Activated naive CD8-positive, alpha-beta T cell treated with anti-CD3 and anti-CD28 coated beads, Interleukin-2, amount 50 U/mL, for 24 hours (primary cell): ENCODE measurements around the gene CPPED1.

Experiments
- ATAC-seq: fragments of 150-1000 bp; cut with Tn5 transposase; one replicate; pipeline ENCODE4 v1.10.0; 2021
- DNase-seq: peaks from one replicate; pipeline ENCODE4 v3.0.0; 2021
- H3K27ac Mint-ChIP-seq: one replicate; pipeline ENCODE4 v1.8.0; 2021; ENCODE audit warnings: mild to moderate bottlenecking, mixed read lengths
- H3K27me3 Mint-ChIP-seq: one replicate; pipeline ENCODE4 v1.8.0; 2021; ENCODE audit warnings: mixed read lengths
- H3K36me3 Mint-ChIP-seq: one replicate; pipeline ENCODE4 v1.8.0; 2021; ENCODE audit warnings: low read depth, mixed read lengths
- H3K4me1 Mint-ChIP-seq: one replicate; pipeline ENCODE4 v1.8.0; 2021; ENCODE audit warnings: mixed read lengths
- H3K4me3 Mint-ChIP-seq: one replicate; pipeline ENCODE4 v1.8.0; 2021; ENCODE audit warnings: mild to moderate bottlenecking, moderate library complexity, mixed read lengths
- H3K9me3 Mint-ChIP-seq: one replicate; pipeline ENCODE4 v1.8.0; 2021; ENCODE audit warnings: mixed read lengths

The CPPED1 gene

GRCh38 chr16:12709807-12710206, 93.9 kb downstream of the CPPED1 start:
- H3K27me3 Mint-ChIP-seq, result no peaks in the 10 kb centered on the region
- peaks cover 22% of the 10 kb centered on the region for H3K9me3 Mint-ChIP-seq
- no peak overlapping the region for H3K27ac Mint-ChIP-seq
- no peak for ATAC-seq
- H3K4me1 Mint-ChIP-seq, result no peaks in the 10 kb centered on the region
- H3K4me3 Mint-ChIP-seq, result no peak overlapping the region
- H3K36me3 Mint-ChIP-seq, result peaks cover under 1% of the 10 kb centered on the region
- DNase-seq, result no peak

GRCh38 chr16:12708266-12708665, 95.4 kb downstream of the CPPED1 start:
- H3K4me3 Mint-ChIP-seq, result no peak overlapping the region
- no peak overlapping the region for H3K27ac Mint-ChIP-seq
- H3K9me3 Mint-ChIP-seq, result peaks cover 14% of the 10 kb centered on the region
- ATAC-seq, result no peak
- DNase-seq, result no peak
- no peaks in the 10 kb centered on the region for H3K36me3 Mint-ChIP-seq
- no peaks in the 10 kb centered on the region for H3K4me1 Mint-ChIP-seq
- H3K27me3 Mint-ChIP-seq, result no peaks in the 10 kb centered on the region

GRCh38 chr16:12706628-12707027, 97.1 kb downstream of the CPPED1 start:
- ATAC-seq, result no peak
- Mint-ChIP-seq H3K9me3 (peaks cover 14% of the 10 kb centered on the region), H3K4me1 (no peaks in the 10 kb centered on the region), H3K36me3 (no peaks in the 10 kb centered on the region), H3K4me3 (no peak overlapping the region), H3K27ac (no peak overlapping the region), H3K27me3 (no peaks in the 10 kb centered on the region)
- DNase-seq, result no peak

GRCh38 chr16:12704492-12705111, 99.1 kb downstream of the CPPED1 start:
- H3K9me3 Mint-ChIP-seq, result no peaks in the 10 kb centered on the region
- H3K36me3 Mint-ChIP-seq, result no peaks in the 10 kb centered on the region
- DNase-seq (no peak), ATAC-seq (no peak)
- no peaks in the 10 kb centered on the region for H3K27me3 Mint-ChIP-seq
- no peaks in the 10 kb centered on the region for H3K4me1 Mint-ChIP-seq
- H3K27ac Mint-ChIP-seq, result no peak overlapping the region
- no peak overlapping the region for H3K4me3 Mint-ChIP-seq

GRCh38 chr16:12703935-12704334, 99.8 kb downstream of the CPPED1 start:
- H3K27ac Mint-ChIP-seq, result no peak overlapping the region
- no peaks in the 10 kb centered on the region for H3K27me3 Mint-ChIP-seq
- DNase-seq (no peak), ATAC-seq (no peak)
- peaks cover 5% of the 10 kb centered on the region for H3K4me1 Mint-ChIP-seq
- H3K36me3 Mint-ChIP-seq, result no peaks in the 10 kb centered on the region
- H3K9me3 Mint-ChIP-seq, result no peaks in the 10 kb centered on the region
- no peak overlapping the region for H3K4me3 Mint-ChIP-seq

GRCh38 chr16:12700161-12700560, 103.5 kb downstream of the CPPED1 start:
- ATAC-seq (no peak), DNase-seq (no peak)
- Mint-ChIP-seq H3K4me1 (peaks cover 9% of the 10 kb centered on the region), H3K36me3 (peaks cover 4% of the 10 kb centered on the region), H3K9me3 (no peaks in the 10 kb centered on the region), H3K4me3 (no peak overlapping the region), H3K27ac (no peak overlapping the region), H3K27me3 (no peaks in the 10 kb centered on the region)

GRCh38 chr16:12699161-12699560, 104.5 kb downstream of the CPPED1 start:
- peaks cover 9% of the 10 kb centered on the region for H3K4me1 Mint-ChIP-seq
- no peaks in the 10 kb centered on the region for H3K27me3 Mint-ChIP-seq
- ATAC-seq, result no peak
- peaks cover 4% of the 10 kb centered on the region for H3K36me3 Mint-ChIP-seq
- H3K9me3 Mint-ChIP-seq, result no peaks in the 10 kb centered on the region
- no peak for DNase-seq
- H3K27ac Mint-ChIP-seq, result no peak overlapping the region
- no peak overlapping the region for H3K4me3 Mint-ChIP-seq

- Mint-ChIP-seq H3K4me3 (no peak overlapping the region), H3K4me1 (peaks cover 9% of the 10 kb centered on the region), H3K36me3 (peaks cover 4% of the 10 kb centered on the region), H3K27me3 (no peaks in the 10 kb centered on the region), H3K27ac (no peak overlapping the region), H3K9me3 (no peaks in the 10 kb centered on the region)
- no peak for ATAC-seq
- no peak for DNase-seq
These were observed 106.2 kb downstream of the CPPED1 start for GRCh38 chr16:12697437-12697836.

- H3K27ac Mint-ChIP-seq, result no peak overlapping the region
These were observed 108.2 kb downstream of the CPPED1 start for GRCh38 chr16:12695454-12695853.

GRCh38 chr16:12690024-12690423, 113.7 kb downstream of the CPPED1 start:
- Mint-ChIP-seq H3K4me1 (peaks cover 10% of the 10 kb centered on the region), H3K36me3 (no peaks in the 10 kb centered on the region), H3K4me3 (no peak overlapping the region), H3K27ac (no peak overlapping the region), H3K9me3 (no peaks in the 10 kb centered on the region), H3K27me3 (no peaks in the 10 kb centered on the region)
- DNase-seq (no peak), ATAC-seq (no peak)

More at GRCh38 chr16:12695454-12695853, 108.2 kb downstream of the CPPED1 start:
- Mint-ChIP-seq H3K4me1 (peaks cover 9% of the 10 kb centered on the region), H3K36me3 (peaks cover 4% of the 10 kb centered on the region), H3K9me3 (no peaks in the 10 kb centered on the region), H3K4me3 (no peak overlapping the region), H3K27me3 (no peaks in the 10 kb centered on the region)
- DNase-seq (no peak), ATAC-seq (no peak)

GRCh38 chr16:12688951-12689850, 114.5 kb downstream of the CPPED1 start:
- Mint-ChIP-seq H3K4me3 (no peak overlapping the region), H3K27me3 (no peaks in the 10 kb centered on the region), H3K9me3 (no peaks in the 10 kb centered on the region), H3K27ac (no peak overlapping the region), H3K36me3 (no peaks in the 10 kb centered on the region), H3K4me1 (peaks cover 10% of the 10 kb centered on the region)
- DNase-seq (no peak), ATAC-seq (no peak)

- Mint-ChIP-seq H3K27me3 (no peaks in the 10 kb centered on the region), H3K36me3 (no peaks in the 10 kb centered on the region), H3K4me1 (peaks cover 10% of the 10 kb centered on the region), H3K4me3 (no peak overlapping the region), H3K27ac (no peak overlapping the region), H3K9me3 (no peaks in the 10 kb centered on the region)
- no peak for ATAC-seq
- no peak for DNase-seq
These were observed 117.9 kb downstream of the CPPED1 start for GRCh38 chr16:12685806-12686205.

- H3K4me3 Mint-ChIP-seq, result no peak overlapping the region
- no peak for ATAC-seq
- H3K27ac Mint-ChIP-seq, result no peak overlapping the region
- no peaks in the 10 kb centered on the region for H3K27me3 Mint-ChIP-seq
- H3K4me1 Mint-ChIP-seq, result peaks cover 4% of the 10 kb centered on the region
- H3K36me3 Mint-ChIP-seq, result no peaks in the 10 kb centered on the region
- DNase-seq, result no peak
- no peaks in the 10 kb centered on the region for H3K9me3 Mint-ChIP-seq
These were observed 121.1 kb downstream of the CPPED1 start for GRCh38 chr16:12682432-12683165.

GRCh38 chr16:12681653-12682052, 122.0 kb downstream of the CPPED1 start:
- DNase-seq (no peak), ATAC-seq (no peak)
- Mint-ChIP-seq H3K27me3 (no peaks in the 10 kb centered on the region), H3K27ac (no peak overlapping the region), H3K9me3 (no peaks in the 10 kb centered on the region), H3K4me1 (peaks cover 14% of the 10 kb centered on the region), H3K36me3 (no peaks in the 10 kb centered on the region), H3K4me3 (no peak overlapping the region)

GRCh38 chr16:12680531-12680930, 123.2 kb downstream of the CPPED1 start:
- H3K36me3 Mint-ChIP-seq, result no peaks in the 10 kb centered on the region
- H3K27ac Mint-ChIP-seq, result no peak overlapping the region
- no peaks in the 10 kb centered on the region for H3K27me3 Mint-ChIP-seq
- DNase-seq (no peak), ATAC-seq (no peak)
- no peaks in the 10 kb centered on the region for H3K9me3 Mint-ChIP-seq
- H3K4me1 Mint-ChIP-seq, result peaks cover 21% of the 10 kb centered on the region
- H3K4me3 Mint-ChIP-seq, result no peak overlapping the region
